CD4-positive, alpha-beta T cell treated with Interferon alpha-2 for 1 hour (primary cell): ENCODE results near the gene PQBP1.

Source experiments
- DNase-seq, 2 donors: peaks; one replicate each; pipeline ENCODE4 v3.0.0-alpha.2; 2020 to 2022

Gene PQBP1

GRCh38 chrX:48902776-48903175, 5.0 kb downstream of the PQBP1 start:
- DNase-seq, result no peak

- no peak for DNase-seq
Observed at GRCh38 chrX:48903290-48903689, 5.6 kb downstream of the PQBP1 start.

- DNase-seq, result no peak
Observed at GRCh38 chrX:48904180-48904579, 6.5 kb downstream of the PQBP1 start.

GRCh38 chrX:48904626-48905025, 6.9 kb downstream of the PQBP1 start:
- no peak for DNase-seq

GRCh38 chrX:48905090-48905790, 7.5 kb downstream of the PQBP1 start:
- no peak for DNase-seq

- DNase-seq, result no peak
Observed at GRCh38 chrX:48908600-48908999, 10.9 kb downstream of the PQBP1 start.

GRCh38 chrX:48909703-48910294, 12.1 kb downstream of the PQBP1 start:
- peak in 1 of 2 donors; percentile 44 for DNase-seq

- peak in 1 of 2 donors; percentile 37 for DNase-seq
Observed at GRCh38 chrX:48910926-48911411, 13.2 kb downstream of the PQBP1 start.

GRCh38 chrX:48911412-48912182, 13.9 kb downstream of the PQBP1 start, which contains the start of gene SLC35A2:
Gene SLC35A2 (minus strand): TSS chrX:48911646. CDS start chrX:48911636, 10 bp downstream.
- peak; percentile 87 to 90 for DNase-seq

- peak in 1 of 2 donors; percentile 36 for DNase-seq
Observed at GRCh38 chrX:48913605-48914366, 16.1 kb downstream of the PQBP1 start.

- DNase-seq, result peak in 1 of 2 donors; percentile 29
Observed at GRCh38 chrX:48914593-48915493, 17.1 kb downstream of the PQBP1 start.

- peak; percentile 93 for DNase-seq
Observed at GRCh38 chrX:48917139-48918001, 19.6 kb downstream of the PQBP1 start.

- DNase-seq, result no peak
Observed at GRCh38 chrX:48918301-48918642, 20.5 kb downstream of the PQBP1 start.

GRCh38 chrX:48918643-48919340, 21.1 kb downstream of the PQBP1 start, which contains the start of gene PIM2:
Gene PIM2 (minus strand): TSS chrX:48919024. CDS start chrX:48918834, 190 bp downstream.
- DNase-seq, result peak; percentile 96

GRCh38 chrX:48919360-48919841, 21.7 kb downstream of the PQBP1 start:
- DNase-seq, result no peak

GRCh38 chrX:48919947-48920717, 22.4 kb downstream of the PQBP1 start:
- peak; percentile 47 to 68 for DNase-seq

- DNase-seq, result no peak
Observed at GRCh38 chrX:48920718-48921104, 23.0 kb downstream of the PQBP1 start.

GRCh38 chrX:48923771-48924170, 26.0 kb downstream of the PQBP1 start:
- no peak for DNase-seq

GRCh38 chrX:48924270-48924669, 26.5 kb downstream of the PQBP1 start:
- DNase-seq, result no peak
